Tibial artery (tissue), 4 donors: ENCODE data around the gene GAS6.

Source experiments
- DNase-seq, 2 donors: peaks; one replicate each; pipeline ENCODE4 v3.0.0-alpha.2; 2019
- H3K27ac ChIP-seq, 2 donors: fragments of 200-600 bp; sonication (generic) in 1 of 2; 1 replicate in 1 of 2; 2 replicates in 1 of 2; pipeline ENCODE4 v1.5.1; 2018 to 2019; ENCODE audit warnings: mild to moderate bottlenecking in 1 of 2
- H3K27me3 ChIP-seq, 2 donors: fragments of 200-600 bp; sonication (generic) in 1 of 2; one replicate each; pipeline versions ENCODE4 v1.5.1 to v1.6.0; 2016 to 2019
- H3K36me3 ChIP-seq, 3 donors: fragments of 200-600 bp; sonication (generic) in 2 of 3; one replicate each; pipeline ENCODE4 v1.5.1; 2016 to 2019; ENCODE audit warnings: mild to moderate bottlenecking in 2 of 3
- H3K4me1 ChIP-seq, 4 donors: fragments of 200-600 bp; sonication (generic) in 2 of 4; 1 replicate in 3 of 4; 2 replicates in 1 of 4; pipeline ENCODE4 v1.5.1; 2016 to 2019
- H3K4me3 ChIP-seq, 2 donors: fragments of 200-600 bp; sonication (generic) in 1 of 2; 1 replicate in 1 of 2; 2 replicates in 1 of 2; pipeline ENCODE4 v1.5.1; 2018 to 2019; ENCODE audit warnings: mild to moderate bottlenecking in 2 of 2
- H3K9me3 ChIP-seq, 3 donors: fragments of 200-600 bp; sonication (generic) in 1 of 3; one replicate each; pipeline ENCODE4 v1.5.1; 2016 to 2019
- CTCF ChIP-seq, 2 experiments: fragments of 200-600 bp in 1 of 2; fragments of 450-650 bp in 1 of 2; IDR thresholded peaks; one replicate each; pipeline ENCODE4 v1.5.1; 2017 to 2019; ENCODE audit warnings: antibody characterized with exemption in 2 of 2, mild to moderate bottlenecking in 1 of 2, moderate library complexity in 1 of 2
- intact Hi-C: fragments of 100-400 bp; cut with DNase I; formaldehyde crosslinking; loops from one replicate; pipeline ENCODE4 v1.15.0; 2023; ENCODE audit warnings: low total_unique reads

Gene GAS6

GRCh38 chr13:113788413-113789135, 75.3 kb downstream of the GAS6 start:
- intact Hi-C loops = no loop called here
- Histone ChIP-seq H3K27ac (no peak overlapping the region), H3K36me3 (no peaks in the 10 kb centered on the region), H3K4me1 (no peaks in the 10 kb centered on the region), H3K27me3 (peaks cover 0 to 14% of the 10 kb centered on the region in 2 donors), H3K4me3 (no peak overlapping the region), H3K9me3 (no peaks in the 10 kb centered on the region)
- peak in 1 of 2 donors; percentile 53 for DNase-seq
- TF ChIP-seq CTCF (IDR thresholded peaks at IDR 0.05) = no peak

- peaks cover 0 to 7% of the 10 kb centered on the region in 2 donors for H3K27me3 ChIP-seq
- no peak overlapping the region for H3K27ac ChIP-seq
- intact Hi-C loops = no loop called here
- H3K4me1 ChIP-seq = no peaks in the 10 kb centered on the region
- no peaks in the 10 kb centered on the region for H3K9me3 ChIP-seq
- peak in 1 of 2 donors; percentile 53 for DNase-seq
- H3K36me3 ChIP-seq = no peaks in the 10 kb centered on the region
- TF ChIP-seq CTCF (IDR thresholded peaks at IDR 0.05) = no peak
- no peak overlapping the region for H3K4me3 ChIP-seq
Observed at GRCh38 chr13:113787694-113788093, 76.2 kb downstream of the GAS6 start.

GRCh38 chr13:113786262-113786841, 77.5 kb downstream of the GAS6 start:
- Histone ChIP-seq H3K27me3 (peaks cover 0 to 7% of the 10 kb centered on the region in 2 donors), H3K36me3 (no peaks in the 10 kb centered on the region), H3K27ac (no peak overlapping the region), H3K9me3 (no peaks in the 10 kb centered on the region), H3K4me3 (no peak overlapping the region), H3K4me1 (no peaks in the 10 kb centered on the region)
- no peak for TF ChIP-seq CTCF (IDR thresholded peaks at IDR 0.05)
- peak in 1 of 2 donors; percentile 13 for DNase-seq
- intact Hi-C loops = no loop called here

GRCh38 chr13:113785051-113786010, 78.5 kb downstream of the GAS6 start:
- Histone ChIP-seq H3K4me1 (no peaks in the 10 kb centered on the region), H3K27ac (no peak overlapping the region), H3K36me3 (no peaks in the 10 kb centered on the region), H3K4me3 (no peak overlapping the region), H3K27me3 (peaks cover 0 to 7% of the 10 kb centered on the region in 2 donors), H3K9me3 (no peaks in the 10 kb centered on the region)
- peak in 1 of 2 donors; percentile 39 for DNase-seq
- no peak for TF ChIP-seq CTCF (IDR thresholded peaks at IDR 0.05)
- intact Hi-C loops = no loop called here

- Histone ChIP-seq H3K27ac (no peak overlapping the region), H3K36me3 (no peaks in the 10 kb centered on the region), H3K9me3 (no peaks in the 10 kb centered on the region), H3K4me3 (no peak overlapping the region), H3K27me3 (peaks cover 0 to 7% of the 10 kb centered on the region in 2 donors), H3K4me1 (no peaks in the 10 kb centered on the region)
- intact Hi-C loops = no loop called here
- no peak for TF ChIP-seq CTCF (IDR thresholded peaks at IDR 0.05)
- DNase-seq = no peak
Observed at GRCh38 chr13:113784645-113785024, 79.2 kb downstream of the GAS6 start.
